ENCODE data around the gene BOC.

DNA sequence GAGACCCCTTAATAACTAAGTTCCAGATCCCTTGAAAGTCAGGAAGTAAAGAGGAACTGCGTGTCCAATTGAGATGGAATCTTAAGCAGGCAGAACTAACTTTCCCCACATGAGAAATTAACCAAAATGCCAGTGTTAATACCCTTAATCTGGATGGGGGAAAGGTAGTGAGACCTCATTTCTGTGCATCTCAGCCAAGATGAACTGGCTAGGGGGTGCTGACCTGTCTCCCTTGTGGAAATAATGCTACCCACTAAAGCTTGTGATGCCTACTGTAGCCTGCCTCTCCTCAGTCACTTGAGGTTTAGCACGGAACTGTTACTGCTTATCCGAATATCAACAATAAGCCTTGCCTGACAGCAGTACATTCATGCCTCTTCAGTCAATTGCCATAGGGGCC, 15.1 kb downstream of the BOC start:
- TF ChIP-seq, protein P1, sequence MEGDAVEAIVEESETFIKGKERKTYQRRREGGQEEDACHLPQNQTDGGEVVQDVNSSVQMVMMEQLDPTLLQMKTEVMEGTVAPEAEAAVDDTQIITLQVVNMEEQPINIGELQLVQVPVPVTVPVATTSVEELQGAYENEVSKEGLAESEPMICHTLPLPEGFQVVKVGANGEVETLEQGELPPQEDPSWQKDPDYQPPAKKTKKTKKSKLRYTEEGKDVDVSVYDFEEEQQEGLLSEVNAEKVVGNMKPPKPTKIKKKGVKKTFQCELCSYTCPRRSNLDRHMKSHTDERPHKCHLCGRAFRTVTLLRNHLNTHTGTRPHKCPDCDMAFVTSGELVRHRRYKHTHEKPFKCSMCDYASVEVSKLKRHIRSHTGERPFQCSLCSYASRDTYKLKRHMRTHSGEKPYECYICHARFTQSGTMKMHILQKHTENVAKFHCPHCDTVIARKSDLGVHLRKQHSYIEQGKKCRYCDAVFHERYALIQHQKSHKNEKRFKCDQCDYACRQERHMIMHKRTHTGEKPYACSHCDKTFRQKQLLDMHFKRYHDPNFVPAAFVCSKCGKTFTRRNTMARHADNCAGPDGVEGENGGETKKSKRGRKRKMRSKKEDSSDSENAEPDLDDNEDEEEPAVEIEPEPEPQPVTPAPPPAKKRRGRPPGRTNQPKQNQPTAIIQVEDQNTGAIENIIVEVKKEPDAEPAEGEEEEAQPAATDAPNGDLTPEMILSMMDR (IDR thresholded peaks at IDR 0.05), result no peak
- TF ChIP-seq POLR2AphosphoS5 (IDR thresholded peaks at IDR 0.05) (no peak), POLR2A (IDR thresholded peaks at IDR 0.05) (no peak)
